NCI-H2107 treated with DMSO at 0.1 percent for 48 hours (cell line): ENCODE measurements around the gene PIR.

ENCODE experiments used
- DNase-seq: peaks from one replicate; lab custom pipeline; 2025; ENCODE audit not compliant: unreplicated experiment; lab: John Stamatoyannopoulos, UW

The PIR gene

DNA sequence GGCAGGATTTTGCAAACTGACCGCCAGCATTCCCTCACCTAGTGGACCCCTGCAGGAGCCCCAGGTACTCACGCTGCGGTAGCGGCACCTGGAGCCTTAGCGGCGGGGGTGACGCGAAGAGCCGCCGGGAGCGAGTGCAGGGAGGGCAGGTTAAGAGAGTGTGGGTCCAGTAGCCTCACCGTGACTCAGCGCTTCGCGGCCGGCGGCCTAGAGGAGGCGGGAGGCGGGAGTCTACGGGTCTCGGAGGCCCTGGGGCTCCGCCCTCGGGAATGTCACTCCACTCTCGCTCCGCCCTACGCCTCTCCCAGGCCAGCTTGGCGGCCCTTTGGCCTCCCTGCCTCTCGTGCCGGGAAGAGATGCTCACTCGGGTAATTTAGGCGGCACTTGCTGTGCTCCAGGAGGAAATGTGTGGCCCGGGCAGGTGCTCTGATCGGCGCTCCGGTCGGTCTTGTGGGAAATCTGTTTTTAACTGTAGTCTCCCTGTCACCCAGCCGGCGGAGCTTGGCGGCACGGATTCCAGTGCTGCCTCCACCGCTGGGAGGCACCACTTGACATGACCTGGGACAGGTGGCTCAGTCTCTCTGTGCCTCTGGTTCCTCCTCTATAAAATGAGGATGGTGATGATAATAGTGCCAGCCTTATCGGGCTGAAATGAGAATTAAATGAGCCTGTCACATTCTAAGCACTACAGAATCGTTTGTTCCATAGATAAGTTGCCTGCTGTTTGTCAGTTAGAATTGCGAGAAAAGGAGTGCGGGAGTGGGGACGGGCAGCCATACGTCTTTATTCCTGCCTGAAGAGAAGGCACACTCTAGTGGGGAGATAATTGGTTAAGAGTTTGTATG is at the start of gene PIR:
PIR (minus strand) TSS at position 216 of the 845 bp plus-strand sequence. CDS start 2,076 bp downstream, outside the sequence.
- DNase-seq = peak; percentile 80

DNA sequence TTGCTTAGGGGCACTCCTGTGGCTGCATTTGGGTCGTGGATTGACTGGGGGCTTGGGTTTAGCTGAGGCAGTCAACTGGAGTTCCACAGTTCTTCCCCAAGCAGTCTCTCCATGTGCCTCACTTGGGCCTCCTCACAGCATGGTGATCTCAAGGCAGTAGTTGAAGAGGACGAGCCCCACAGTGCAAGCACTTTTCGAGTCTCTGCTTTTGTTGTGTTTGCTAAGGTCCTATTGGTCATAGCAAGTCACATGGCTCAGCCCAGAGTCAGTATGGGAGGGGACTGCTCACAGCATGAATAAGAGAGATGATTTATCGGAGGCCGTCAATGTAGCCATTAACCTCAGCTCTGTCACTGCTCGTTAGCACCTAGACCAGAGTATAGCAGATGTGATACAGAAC is 37.2 kb upstream of the PIR start:
- no peak for DNase-seq

DNA sequence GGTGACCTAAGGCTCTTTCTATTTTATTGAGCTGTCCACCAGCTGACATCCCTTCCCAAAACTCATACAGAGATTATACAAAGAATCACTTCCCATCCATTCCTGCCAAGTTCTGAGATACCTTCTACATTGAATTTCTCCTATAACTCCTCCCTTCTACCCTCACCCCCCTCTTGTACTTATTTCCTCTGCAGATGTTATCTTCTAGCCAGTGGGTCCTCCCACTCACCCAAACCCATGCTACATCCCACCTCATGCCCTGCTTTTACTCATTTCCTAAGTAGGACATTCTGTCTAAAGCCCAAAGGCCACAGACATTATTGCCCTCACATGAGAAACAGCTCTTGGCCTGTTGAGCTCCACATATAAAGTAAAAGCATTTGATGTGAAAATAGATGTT is 36.0 kb upstream of the PIR start:
- DNase-seq = no peak

DNA sequence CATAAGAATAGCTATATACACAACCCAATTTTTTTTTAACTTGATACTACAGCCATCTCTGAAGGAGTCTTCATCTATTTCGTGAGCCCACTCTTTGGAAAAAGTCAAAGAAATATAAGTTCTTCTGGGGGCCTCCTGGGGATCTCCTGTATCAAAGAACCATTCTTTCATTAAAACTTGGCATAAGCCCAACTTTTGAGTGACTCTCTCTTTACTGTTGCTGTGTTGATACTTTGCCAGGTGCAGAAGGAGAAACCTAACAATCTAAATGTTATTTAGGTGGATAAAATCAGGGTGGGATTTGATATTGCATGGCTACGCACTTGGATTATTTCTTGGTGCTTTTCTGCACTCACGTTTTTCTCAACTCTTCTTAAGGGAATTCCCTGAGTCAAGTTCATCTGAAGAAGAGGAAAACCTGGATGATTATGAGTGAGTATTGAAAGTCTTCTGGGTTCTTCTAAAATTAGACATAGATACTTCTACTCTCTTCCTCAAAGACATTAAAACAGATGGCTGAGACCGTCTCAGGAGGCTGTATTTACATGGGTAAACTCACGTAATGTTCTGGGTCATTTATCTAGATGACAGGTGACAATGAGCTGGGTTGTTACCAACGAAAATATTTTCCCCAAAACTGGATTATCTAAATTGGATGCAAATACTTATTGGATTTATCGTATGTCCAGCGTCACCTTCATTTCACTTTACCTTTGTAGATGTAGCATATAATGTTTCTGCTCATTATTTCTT is 32.7 kb upstream of the PIR start:
- DNase-seq = peak; percentile 59

DNA sequence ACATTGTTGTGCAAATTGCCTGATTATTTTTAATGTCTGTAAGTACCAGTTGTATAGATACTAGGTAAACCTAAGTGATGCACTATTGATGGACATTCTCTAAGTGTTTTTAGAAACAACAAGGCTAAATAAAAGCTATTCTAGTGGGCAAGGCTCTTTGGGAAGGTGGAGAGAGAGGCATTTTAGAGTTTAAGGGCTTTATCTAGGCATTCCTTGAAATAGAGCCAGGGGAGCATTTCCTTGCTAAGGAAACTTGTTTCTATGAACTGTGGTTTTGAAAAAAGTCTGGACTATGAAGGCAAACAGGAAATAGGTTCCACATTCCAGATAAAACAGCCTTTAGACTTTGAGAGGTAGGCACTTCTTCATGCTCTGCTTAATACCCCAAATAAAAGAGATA is 31.3 kb upstream of the PIR start:
- DNase-seq = no peak

DNA sequence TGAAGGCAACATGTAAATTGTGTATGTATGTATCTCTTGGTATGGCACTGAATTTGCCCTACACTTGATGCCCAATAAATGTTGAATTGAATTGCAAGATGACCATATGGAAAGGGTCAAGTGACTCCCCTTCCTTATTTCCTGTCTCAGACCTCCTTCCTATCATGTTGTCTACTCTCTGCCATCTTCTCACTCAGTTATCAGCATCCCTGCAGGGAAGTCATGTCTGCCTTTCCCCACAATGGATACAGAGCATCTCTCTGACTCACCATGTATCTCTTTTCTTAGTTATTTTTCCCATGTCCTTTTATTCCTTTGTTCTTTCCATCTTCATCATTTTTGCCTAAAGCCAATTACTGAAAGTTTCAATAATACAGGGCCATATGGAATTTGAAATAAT is 30.0 kb upstream of the PIR start:
- DNase-seq = no peak

DNA sequence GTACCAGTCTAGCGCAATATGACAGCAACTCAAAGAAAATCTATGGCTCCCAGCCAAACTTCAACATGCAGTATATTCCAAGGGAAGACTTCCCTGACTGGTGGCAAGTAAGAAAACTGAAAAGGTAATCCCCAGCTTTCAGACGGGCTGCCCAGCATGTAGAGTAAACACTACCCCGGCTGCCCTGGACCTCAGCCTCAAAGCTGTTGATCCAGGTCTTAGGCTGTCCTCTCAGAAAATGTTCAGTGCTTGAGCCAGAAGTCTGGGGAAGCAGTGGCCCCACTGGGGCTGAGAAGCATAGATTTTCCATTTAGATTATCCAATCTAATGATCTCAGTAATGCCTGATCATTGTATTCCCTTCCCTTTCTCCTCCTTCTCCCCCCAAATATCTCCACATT is 29.3 kb upstream of the PIR start:
- DNase-seq = no peak

DNA sequence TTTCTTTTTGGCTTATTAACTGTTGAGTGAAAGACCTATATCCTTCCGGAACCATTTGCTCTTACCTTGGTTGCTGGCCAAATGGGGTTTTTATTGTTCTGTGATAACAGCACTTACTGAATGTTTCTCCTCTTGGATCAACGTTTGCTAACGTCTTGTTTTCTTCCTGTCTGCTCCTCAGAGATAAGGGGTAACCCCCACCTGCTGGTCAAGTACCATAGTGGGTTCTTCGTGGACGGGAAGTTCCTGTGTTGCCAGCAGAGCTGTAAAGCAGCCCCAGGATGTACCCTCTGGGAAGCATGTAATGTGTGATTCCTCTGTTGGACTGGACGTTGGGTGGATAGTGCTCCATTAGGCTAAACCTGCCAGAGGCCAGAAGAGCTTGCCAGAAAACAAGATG is 22.8 kb upstream of the PIR start:
- DNase-seq = no peak

DNA sequence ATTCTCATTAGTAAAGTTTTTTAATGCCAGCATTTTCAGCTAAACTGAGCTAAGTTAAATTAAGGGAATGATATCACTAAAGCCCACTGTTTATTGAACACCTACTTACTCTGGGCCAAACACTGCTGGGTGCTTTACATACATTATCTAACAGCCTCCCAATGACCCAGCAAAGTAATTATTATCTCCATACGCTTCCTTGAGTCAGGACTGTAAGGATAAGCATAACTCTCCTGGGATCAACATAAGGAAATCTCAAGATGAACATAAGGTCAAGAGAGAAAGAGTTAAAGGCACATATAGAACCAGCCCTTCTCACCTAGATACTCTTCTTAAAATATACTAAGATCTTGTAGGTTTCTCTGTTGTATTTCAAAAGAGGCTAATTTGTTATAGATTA is 21.1 kb upstream of the PIR start:
- DNase-seq = no peak

DNA sequence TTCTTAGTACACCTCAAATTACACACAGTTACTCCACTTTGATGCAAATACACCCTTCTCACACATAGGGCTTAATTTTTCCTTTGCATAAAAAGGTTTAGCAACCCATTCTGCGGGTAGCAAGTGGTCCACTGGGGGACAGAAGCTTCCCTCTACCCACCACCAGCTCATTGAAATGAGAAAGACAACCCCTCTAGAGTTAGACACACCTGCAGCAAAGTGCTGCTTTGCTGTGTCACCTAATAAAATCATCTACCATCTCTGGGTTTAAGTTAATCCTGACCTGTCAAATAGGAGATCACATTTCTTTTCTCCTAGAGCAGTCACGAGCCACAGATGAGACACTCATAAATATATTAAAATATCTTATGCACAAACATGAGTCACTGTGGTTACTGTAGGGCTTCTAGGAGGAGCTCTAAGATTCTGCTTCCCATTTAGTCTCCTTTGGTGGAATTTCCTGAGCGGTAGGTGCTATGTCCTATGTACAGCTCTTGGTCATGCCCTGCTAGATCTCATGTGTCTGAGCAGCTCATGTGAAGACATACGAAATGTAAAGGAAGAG is 19.4 kb upstream of the PIR start:
- DNase-seq = no peak

DNA sequence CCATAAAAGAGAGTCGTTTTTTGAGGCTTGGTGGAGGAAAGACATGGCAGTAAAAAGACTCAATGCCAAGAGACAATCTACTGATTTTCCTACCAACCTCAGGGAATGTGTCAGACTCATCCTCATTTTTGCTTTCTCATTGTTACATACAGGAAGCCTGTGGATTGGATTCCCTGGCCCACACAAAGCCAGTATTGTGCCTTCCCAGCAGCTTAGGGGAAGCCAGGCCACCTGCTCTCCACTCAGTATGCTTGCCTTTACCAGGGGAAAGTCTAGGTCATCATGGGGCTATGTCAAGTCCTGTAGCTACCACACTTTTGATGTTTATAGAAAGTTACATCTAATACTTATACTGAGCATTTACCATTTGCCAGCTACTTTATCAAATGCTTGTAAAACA is 18.4 kb upstream of the PIR start:
- no peak for DNase-seq

DNA sequence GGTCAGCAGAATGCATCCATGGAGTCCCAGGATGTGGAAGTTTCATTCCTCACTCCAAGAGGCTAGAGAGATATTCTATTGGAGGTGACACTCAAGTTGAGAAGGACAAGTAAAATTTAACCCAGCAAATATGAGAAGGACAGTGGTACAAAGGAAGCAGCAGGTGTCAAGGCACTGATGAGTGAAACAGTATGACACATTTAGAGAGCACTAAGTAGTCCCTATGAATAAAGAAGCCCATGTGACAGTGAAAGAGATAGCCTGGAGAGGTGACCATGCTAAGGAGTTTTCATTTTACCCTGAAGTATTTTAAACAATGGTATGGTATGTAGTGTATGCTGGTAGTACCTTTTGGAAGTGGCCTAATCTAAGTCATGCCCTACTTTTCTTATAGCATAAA is 16.7 kb upstream of the PIR start:
- no peak for DNase-seq

DNA sequence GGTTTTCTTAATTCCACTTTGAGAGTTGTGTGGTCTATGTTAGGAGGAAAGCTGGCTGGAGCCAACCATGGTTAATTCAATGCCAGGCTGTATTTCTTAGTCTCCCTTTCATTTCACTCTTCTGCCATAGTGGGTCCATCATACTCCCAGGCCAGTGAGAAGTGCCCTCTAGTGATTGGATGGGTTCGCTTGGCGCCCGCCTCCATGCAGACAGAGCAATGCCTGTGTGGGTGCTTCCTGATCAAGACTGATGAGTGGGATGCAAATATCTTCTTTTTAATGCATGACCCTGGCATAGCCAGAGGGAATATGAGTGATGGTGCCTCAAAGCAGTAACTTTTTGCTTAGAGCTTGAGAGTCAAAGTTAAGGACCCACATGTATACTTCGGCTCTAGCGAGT is 13.9 kb upstream of the PIR start:
- no peak for DNase-seq

DNA sequence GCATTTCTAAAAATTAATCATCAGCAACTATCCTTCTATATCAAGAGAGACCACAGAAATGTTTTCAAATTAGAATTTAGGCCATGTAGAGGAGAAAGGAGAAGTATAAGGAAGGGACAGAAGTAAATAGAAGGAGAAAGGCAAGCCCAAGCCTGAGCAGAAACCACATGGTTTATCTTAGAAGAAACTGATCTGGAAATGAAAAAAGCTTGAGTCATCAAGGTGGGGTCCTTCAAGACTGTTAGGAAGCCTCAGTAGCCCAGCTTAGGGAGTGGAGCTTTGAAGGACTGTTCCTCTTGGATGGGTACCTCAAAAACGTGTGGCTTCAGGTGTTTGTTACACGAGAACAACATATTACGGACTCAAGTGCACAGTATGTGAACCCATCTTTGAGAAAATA is 12.0 kb upstream of the PIR start:
- DNase-seq = no peak

DNA sequence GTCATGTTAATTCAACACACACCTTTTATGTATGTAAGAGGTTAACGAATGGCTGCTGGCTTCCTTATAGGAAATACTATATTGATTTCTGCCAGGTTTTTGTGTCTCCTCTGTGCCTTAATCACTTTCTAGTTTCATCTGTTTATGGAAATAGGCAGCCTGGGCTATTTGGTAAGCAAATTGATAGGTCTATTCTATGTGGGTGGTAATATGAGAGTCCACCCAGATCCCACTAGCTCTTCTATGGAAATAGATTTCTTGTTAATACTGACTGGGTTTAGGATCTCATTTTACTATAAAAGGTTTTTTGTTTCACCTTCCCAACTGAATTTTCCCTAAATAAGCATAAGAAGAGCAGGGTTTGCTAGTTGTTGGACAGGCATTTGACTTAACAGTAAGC is 11.5 kb upstream of the PIR start:
- no peak for DNase-seq

DNA sequence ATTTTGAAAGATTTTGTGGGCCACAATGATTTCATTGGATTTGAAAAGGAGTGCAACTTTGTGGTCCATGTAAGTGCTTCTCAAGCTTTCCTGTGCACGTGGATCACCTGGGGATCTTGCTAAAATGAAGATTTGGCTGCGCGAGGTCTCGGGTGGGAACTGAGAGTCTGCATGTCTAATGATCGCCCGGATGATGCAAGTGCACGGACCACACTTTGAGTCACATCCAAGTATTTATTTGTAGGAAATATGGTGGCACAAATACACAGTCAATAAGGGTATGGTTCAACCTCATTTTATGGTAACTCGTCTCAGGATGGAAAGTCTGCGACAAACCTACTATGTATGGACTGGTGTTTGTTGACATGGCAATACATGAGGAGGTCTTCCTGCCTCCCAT is 8.4 kb upstream of the PIR start:
- no peak for DNase-seq

DNA sequence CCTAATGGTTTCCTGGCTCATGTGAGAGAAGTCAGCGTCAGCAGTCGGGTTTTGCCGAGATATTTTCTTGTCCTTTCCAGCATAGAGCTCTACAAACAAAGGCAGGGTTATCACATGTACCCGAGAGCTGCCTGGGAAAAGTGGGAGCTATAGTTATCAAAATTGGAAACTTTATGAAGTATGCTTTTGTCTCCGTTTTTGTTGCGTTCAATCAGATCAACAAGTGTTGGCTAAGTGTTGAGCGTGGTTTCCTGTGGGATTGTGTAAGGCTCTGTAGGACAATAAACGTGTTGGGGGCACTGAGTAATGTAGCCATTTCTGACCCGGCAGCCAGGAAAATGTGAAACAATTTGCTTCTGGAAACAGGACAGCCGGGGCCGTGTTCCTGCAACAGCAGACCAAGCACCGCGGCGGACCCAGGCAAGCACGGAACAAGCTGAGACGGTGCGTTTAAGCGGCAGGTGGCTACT is 7.4 kb upstream of the PIR start, which contains the start of gene BMX:
BMX (plus strand) TSS at position 311 of the 470 bp plus-strand sequence. CDS start 7,547 bp downstream, outside the sequence.
- no peak for DNase-seq

DNA sequence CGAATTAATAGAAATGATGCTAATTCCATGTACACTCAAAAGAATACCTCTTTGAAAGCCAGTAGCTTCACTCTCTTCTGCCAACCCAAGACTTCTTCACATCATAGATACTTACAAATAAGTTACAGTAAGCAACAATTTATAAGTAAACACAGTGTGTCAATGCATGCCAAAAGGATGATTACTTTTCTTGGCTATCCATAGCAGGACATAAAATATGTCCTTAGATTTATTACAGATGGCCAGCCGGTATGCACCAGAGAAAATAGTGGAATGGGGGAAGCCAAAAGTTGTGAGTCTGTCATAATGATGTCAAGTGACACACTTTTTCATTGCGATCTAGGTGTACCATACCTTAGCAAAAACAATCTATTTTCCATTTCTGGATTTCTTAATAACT is 6.8 kb upstream of the PIR start:
- no peak for DNase-seq

DNA sequence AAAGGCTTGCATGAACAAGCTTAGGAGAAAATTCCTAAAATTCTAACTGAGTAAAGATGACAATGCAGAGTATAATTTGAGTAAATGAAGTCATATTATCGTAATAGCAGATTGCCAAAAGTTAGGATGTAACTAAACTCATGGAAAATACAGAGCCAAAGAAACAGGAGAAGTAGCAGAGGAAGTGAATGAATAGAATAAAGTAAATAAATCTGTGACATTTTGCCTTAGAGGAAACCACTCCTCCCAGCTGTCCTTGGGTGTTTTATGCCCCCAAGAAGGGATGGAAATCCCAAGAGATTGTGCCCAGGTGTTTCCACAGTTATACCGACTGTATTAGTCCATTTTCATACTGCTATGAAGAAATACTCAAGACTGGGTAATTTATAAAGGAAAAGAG is 5.6 kb upstream of the PIR start:
- DNase-seq = no peak

DNA sequence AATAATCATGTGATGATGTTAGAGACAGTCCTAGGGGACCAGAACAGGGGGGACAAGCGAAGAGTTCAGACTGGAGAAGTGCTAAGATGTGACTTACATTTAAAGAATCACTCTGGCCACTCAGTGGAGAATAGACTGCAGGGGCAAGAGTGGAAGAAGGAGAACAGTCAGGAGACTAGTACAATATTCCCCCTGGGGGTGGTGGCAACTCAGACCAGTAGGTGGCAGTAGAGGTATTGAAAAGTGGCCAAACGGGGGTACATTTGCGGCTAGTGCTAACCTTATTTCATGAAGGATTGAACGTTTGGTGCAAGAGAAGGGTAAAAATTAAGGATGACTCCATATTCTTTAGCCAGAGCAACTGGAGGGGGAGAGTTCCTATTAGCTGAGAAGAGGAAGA is 4.7 kb upstream of the PIR start:
- DNase-seq = peak; percentile 67

DNA sequence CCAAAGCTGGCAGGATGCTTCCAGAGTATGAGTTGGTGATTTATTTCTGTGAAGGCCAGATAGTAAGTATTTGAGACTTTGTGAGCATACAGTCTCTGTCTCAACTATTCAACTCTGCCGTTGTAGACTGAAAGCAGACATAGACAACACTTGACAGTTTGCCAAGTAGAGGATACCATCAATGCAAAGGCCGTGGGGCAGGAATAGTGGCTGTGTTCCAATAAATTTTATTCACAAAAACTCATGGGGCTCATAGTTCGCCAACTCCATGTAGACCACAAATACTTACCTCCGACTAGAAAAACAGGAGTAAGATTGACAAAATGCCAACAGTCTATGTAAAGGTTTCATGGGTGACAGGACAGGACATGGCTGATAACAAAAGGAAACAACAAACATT is 3.7 kb upstream of the PIR start:
- DNase-seq = no peak

DNA sequence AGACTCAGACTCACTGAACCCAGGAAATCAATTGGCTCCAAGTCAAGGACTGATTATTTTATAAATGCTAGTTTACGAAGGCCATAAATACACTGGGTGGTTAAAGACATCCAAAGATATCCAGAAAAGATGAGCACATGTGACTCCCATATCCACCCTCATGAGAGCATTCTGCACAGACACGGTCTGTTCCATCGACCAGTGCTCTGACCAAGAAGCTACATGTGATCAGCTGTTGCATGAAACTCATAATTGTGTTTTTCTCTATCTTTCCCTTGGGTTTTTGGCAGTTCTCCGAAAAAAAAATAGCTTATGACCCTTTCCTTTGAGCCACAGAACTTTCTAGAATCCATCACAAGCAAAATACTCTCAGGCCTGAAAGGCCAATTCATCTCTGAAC is 2.7 kb upstream of the PIR start:
- no peak for DNase-seq
